CD4-positive, alpha-beta T cell treated with Interleukin-2 at 100 ng/mL for 4 hours (primary cell): ENCODE data around the gene PDE1C.
"Not testable (repeated sequence)": the region's sequence is repeated elsewhere in the genome, so short reads cannot be mapped to it uniquely, and the experiment has no call there.

Experiments used
- DNase-seq: peaks from one replicate; pipeline ENCODE4 v3.0.0-alpha.2; 2020; ENCODE audit warnings: low spot score

The PDE1C gene

GRCh38 chr7:32070406-32071360 lies at the start of gene PDE1C:
PDE1C (minus strand) TSS chr7:32070407.
- no peak for DNase-seq

DNA sequence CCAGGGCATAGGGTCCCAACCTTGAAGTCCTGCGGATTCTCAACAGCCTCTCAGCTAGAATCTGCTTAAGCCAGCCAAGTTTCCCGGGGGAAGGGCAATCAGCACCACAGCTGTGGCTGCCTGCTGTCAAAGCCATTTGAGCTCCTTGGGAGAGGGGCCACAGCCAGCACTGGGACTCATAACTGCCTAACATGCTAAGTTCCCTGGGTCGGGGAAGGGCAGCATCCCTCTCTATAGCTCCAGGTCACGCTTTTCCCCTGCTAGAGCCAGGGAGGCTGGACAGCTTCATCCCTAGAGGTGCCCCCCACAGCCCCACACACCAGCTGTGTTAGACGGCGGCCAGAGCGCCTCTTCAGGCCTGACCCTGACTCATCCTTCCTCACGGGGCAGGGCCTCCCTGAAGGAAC lies 49.6 kb upstream of the PDE1C start:
- DNase-seq = no peak

DNA sequence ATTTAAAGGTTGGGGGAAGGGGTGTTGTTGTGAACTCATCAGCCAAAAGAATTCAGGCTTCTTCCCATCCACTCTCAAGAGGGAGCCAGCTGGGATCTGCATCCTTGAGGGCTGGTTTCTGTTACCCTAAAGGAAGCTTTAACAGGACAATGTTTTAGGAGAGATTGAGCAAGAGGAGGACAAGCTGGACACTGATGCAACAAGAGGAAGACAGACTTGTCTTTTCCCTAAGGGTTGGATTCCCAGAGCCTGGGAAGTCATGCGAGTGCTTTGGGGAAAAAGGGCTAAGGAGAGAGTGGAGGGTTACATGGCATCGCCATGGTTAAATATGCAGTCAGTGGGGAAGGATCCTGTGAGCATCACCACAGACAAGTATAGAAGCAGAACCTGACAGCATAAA lies 47.6 kb upstream of the PDE1C start:
- no peak for DNase-seq

- DNase-seq = no peak
Observed at GRCh38 chr7:32116436-32116835, 46.2 kb upstream of the PDE1C start.

GRCh38 chr7:32115831-32116230 lies 45.6 kb upstream of the PDE1C start:
- DNase-seq = no peak

- DNase-seq = no peak
Observed at GRCh38 chr7:32108651-32109050, 38.4 kb upstream of the PDE1C start.

DNA sequence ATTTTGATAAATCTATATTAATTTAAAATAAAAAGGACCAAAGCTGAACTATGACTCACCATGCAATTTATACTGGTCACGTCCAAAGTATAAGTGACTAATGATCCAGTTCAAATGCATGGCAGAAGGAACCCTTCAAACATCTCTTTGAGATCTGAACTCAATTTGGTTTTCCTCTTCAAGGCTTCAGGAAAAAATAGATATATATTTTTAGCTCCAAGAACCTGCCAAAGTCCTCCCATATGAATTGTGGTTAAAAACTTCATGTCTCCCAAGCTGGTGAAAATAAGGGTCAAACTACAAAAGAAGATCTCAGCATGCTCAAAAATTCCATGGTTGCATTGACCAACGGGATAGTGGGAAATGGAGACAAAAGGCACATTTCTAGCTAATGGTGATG lies 34.6 kb upstream of the PDE1C start:
- DNase-seq = no peak

DNA sequence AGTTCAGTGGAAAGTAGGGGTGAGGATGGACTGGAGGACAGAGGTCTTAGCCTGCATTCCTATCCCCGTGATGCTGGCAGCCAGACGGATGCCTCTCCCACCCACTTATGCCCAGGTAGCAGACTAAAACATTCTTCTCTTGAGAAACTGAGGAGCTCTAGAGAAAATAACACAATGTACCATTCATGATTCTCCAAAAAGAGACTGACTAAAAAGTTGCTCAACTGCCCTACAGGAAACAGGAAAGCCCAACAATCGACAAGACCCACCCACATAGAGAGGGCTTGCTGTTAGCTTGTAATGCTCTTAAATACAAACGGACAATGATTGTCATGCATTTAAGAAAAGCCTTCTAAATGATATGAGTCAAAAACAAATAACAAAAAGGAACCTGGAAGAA lies 33.2 kb upstream of the PDE1C start:
- no peak for DNase-seq

DNA sequence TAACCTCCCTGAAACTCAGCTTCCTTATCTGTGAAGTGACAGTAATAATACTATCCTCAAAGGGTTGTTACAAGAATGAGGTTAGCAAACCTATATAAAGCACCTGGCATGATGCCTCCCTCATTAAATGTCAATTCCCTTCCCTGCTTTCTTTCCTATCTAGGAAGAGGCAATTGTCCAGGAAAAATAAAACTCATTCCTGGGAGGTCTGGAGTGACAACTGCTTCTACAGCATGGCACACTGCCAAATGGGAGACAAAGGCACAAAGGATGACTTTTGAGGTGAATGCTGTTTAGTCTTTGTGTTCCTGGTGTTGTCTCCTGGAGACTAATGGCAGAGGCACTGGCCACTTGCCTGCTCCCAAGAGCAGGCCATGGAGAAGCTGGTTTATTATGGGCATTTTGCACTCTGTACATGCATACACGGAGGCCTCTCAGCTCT lies 32.2 kb upstream of the PDE1C start:
- DNase-seq = no peak

GRCh38 chr7:32100407-32100907 lies 30.2 kb upstream of the PDE1C start:
- no peak for DNase-seq

GRCh38 chr7:32094516-32094915 lies 24.3 kb upstream of the PDE1C start:
- DNase-seq = no peak

DNA sequence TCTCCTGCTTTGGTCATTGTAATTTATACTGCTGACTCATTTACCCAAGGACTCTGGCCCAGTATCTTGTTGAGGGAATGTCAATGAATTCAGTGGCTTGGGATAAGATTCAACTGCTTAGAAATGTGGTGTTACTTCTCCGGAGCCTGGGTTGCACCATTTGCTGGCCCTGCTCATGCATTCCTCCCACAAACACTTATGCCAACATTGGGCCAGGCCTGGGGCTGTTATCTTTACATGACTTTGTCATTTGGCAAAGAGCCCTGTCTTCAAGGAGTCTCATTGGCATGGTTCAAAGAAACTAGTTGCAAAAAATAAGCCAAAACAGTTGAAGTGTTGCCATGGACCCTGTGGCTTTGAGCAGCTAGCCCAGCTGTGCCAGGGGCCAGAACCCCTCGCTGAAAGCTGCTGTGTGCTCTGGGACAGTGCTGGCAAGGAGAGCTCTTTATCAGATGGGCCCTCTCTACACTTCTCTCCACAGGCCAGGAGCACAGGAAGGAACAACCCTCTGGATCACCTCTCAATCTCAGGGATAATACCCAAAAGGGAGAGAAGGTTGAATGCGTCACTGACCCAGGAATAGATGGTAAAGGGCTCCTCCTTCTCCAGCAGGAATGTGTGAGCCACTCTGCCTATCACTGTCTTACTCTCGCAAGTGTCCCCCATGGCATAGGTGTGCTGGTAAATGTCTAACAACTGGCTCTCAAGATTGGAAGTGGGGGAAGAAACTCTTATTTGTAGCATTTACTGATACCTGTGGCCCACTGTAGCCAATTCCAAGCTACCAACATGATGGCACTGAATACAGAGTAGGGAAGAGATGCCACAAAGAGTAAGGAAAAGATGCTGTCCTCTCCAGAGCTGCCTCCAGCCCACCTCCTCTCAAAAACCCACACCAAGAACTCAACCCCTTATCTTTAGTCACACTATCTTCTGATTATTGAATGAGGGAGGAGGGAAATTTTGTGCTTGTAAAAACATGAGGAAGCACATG lies 23.5 kb upstream of the PDE1C start:
- DNase-seq = no peak

- no peak for DNase-seq
Observed at GRCh38 chr7:32092346-32092745, 22.1 kb upstream of the PDE1C start.

DNA sequence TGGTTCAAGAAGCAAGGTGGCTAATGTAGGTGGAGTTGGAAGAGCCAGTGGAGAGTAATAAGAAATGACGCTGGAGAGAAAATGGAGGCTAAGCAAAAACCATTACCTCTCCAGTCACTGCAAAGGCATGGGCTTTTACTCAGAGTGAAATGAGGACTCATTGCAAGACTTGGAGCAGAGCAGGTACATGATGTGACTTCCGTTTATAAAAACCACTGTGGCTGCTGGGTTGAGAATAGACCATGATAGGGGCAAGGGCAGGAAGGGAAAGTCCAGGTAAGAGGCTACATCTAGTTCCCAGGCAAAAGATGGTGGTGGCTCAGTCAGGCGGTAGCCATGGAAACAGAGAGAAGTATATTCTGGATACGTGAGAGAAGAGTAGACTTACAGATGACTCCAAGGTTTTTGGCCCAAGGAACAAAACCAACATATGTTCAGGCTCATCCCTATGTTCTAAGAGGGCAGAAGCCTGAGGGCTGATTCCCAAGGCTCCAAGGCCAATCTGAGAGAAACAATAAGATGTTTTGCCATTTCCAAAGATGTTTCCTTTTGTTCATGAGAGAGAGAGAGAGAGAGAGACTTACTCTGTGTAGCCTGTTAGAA lies 21.5 kb upstream of the PDE1C start:
- DNase-seq = no peak

DNA sequence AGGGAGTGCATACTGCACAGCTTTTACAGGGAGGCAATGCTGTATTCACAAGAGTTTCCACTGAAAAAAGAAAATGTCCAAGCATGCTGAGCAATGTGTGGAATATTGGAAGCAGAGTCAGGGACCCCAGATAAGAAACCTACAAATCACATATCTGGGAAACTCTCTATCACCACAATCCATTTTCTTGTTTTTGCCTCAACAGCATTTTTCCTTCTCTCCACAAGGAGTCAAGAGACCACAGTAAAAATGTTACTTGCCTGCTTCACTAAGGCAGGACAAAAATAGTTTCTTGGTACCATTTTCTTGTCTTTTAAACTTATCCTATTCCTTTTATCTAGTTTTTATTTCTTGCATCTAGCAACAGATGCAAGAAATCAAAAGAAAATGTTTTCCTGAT lies 19.5 kb upstream of the PDE1C start:
- no peak for DNase-seq

DNA sequence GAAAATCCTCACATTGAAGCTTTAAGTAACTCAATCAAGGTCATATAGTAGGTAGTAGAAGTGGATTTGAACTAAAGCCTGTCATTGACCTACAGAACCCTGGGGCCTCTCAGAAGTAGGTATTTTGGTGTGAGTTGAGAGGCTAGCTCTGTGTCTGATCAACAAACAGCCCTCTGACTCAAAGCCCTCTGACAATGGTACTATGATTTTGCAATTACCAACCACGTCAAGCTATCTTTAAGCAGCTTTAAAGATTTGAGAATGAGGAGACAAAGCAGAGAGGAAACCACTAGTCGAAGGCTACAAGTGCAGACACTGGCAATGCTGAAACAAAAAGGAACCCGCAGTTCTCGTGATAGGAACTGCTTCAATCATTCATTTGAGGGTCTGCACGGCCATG lies 19.0 kb upstream of the PDE1C start:
- no peak for DNase-seq

DNA sequence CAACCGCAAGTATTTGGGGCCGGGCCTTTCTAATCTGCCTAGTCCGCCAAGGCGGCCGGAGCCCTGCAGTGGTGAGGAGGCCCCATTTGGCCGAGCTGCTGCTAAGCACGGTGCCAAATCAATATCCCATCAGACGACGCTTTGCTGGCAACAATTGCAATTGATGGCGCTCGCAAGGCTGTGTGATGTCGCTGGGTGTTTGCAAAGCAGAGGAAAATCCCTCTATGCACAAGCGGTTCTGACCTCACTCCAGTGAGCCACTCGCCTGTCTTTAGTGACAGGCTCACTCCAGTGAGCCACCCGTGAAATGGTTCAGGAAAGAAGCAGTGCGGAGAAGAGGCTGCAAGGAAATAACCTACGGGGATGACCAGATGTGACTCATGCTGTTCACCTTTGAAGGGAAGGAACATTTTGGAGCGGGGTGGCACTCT lies 18.3 kb upstream of the PDE1C start:
- no peak for DNase-seq

GRCh38 chr7:32079510-32079909 lies 9.3 kb upstream of the PDE1C start:
- no peak for DNase-seq

GRCh38 chr7:32078824-32079223 lies 8.6 kb upstream of the PDE1C start:
- DNase-seq = no peak

GRCh38 chr7:32077806-32078205 lies 7.6 kb upstream of the PDE1C start:
- no peak for DNase-seq

DNA sequence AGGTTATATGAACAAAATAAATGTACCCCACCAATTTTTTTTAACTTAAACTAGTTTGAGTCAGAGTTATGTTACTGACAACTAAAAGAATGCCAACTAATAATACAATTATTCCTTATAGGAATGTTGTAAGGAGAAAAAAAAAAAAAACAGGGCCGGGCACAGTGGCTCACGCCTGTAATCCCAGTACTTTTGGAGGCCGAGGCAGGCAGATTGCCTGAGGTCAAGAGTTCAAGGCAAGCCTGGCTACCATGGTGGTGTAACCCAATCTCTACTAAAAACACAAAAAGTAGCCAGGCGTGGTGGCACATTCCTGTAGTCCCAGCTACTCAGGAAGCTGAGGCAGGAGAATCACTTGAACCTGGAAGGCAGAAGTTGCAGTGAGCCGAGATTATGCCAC lies 6.6 kb upstream of the PDE1C start:
- DNase-seq = not testable (repeated sequence)

DNA sequence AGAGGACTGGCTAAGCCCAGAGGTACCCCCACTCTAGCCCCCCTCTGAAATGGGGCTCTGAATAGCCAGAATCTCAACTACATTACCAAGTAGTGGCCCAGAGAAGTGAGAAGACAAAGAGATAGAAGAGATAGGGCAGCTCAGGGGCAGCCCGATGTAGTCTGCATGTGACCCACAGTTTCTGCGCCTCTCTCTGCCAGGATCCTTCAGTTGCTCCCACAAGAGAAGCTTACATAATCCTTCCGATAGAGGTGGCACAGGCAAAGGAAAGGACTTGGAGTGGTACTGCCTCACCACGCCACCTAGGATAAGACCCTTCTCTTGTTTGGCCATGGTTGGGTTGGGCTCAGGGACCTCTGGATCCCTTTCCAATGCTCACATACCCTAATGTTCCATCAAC lies 5.4 kb upstream of the PDE1C start:
- DNase-seq = no peak
